ENCODE data around the gene CLIP4.
A peak's percentile ranks its signal among the peaks of the same experiment; 100 is the strongest.

CLIP4 gene

DNA sequence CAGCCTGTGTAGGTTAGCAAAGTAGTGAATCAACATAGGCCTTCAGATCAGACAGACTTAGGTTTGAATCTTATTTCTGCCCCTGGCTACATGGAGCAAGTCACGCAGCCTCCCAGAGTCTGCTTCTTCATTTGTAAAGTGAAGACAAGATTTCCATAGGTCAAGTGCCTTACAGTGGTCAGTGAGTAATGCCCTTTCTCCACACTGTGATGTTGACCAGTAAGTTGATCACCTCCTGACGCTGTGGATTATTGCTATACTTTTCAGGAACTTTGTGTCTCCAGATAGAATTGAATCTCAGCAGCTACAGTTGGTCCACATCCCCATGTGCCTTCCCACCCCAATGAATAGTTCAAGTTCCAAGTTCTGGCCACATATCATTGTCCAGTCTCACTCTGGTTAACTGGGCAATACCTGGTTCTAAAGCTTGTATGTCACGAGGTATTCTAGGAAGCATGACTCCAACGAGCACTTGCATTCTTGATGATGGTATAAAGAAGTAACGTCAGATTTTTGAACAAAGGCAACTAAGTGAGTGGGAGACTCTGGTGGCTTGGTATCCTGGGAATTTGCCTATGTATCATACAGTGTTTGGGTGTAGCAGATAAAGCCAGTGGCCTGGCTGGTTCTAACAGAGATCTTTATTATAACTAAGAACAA is 2.1 kb upstream of the CLIP4 start:
- H3K27me3 Mint-ChIP-seq (ENCODE audit: low read depth) = peaks cover 19% of the 10 kb centered on the region
- H3K27ac Mint-ChIP-seq = peak overlapping the region in 1 of 3 experiments; percentile 89
- no peaks in the 10 kb centered on the region for H3K36me3 Mint-ChIP-seq (ENCODE audit: low read depth)
- peak overlapping the region; percentile 87 to 96 (median 94) for H3K4me3 Mint-ChIP-seq
- H3K4me1 Mint-ChIP-seq = peaks cover 36% of the 10 kb centered on the region
- TF ChIP-seq, protein P1, sequence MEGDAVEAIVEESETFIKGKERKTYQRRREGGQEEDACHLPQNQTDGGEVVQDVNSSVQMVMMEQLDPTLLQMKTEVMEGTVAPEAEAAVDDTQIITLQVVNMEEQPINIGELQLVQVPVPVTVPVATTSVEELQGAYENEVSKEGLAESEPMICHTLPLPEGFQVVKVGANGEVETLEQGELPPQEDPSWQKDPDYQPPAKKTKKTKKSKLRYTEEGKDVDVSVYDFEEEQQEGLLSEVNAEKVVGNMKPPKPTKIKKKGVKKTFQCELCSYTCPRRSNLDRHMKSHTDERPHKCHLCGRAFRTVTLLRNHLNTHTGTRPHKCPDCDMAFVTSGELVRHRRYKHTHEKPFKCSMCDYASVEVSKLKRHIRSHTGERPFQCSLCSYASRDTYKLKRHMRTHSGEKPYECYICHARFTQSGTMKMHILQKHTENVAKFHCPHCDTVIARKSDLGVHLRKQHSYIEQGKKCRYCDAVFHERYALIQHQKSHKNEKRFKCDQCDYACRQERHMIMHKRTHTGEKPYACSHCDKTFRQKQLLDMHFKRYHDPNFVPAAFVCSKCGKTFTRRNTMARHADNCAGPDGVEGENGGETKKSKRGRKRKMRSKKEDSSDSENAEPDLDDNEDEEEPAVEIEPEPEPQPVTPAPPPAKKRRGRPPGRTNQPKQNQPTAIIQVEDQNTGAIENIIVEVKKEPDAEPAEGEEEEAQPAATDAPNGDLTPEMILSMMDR (IDR thresholded peaks at IDR 0.05; ENCODE audit: unreplicated experiment in 3 of 3) = no peak
- H3K9me3 Mint-ChIP-seq = no peaks in the 10 kb centered on the region

DNA sequence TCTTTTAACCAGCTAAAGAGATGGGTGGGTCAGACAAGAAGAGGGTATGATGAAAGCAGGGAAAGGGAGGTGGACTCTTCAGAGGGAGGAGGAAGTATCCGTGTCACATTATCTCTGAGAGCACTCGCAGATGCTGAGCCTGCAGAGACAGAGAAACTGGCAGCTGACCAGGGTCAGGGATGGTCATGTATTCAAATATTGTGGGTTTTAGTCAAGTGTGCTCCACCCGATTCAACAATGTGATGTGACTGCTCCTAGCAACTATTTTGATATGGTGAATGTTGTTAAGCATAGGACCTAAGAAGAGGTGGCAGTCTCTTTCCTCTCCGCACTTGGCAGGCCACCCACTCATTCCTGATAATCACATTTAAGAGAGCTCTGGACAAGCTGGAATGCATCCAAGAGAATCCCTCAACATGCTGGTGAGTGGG is 1.3 kb upstream of the CLIP4 start:
- H3K27ac Mint-ChIP-seq = peak overlapping the region; percentile 82 to 97 (median 89)
- peak overlapping the region; percentile 87 to 96 (median 94) for H3K4me3 Mint-ChIP-seq
- H3K36me3 Mint-ChIP-seq (ENCODE audit: low read depth) = no peaks in the 10 kb centered on the region
- H3K4me1 Mint-ChIP-seq = peaks cover 36% of the 10 kb centered on the region
- H3K9me3 Mint-ChIP-seq = no peaks in the 10 kb centered on the region
- TF ChIP-seq, protein P1 (IDR thresholded peaks at IDR 0.05; ENCODE audit: unreplicated experiment in 3 of 3) = no peak
- H3K27me3 Mint-ChIP-seq (ENCODE audit: low read depth) = peaks cover 19% of the 10 kb centered on the region

DNA sequence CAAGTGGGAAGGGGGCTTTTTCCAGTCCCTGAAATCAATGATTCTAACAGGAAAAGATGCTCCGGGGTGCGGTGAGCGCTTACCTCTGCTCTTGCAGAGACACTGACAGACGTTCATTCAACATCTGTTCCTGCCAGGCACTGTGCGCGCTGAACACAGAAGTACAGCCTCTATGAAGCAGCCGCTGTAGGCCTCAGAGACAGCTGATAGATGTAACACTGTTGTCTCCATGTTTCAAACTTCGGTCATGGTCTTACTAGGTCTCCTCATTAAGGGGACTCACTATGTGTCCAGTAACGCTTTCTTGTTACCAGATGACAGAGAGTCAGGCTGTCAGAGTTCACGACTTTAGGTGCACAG is 649 bp upstream of the CLIP4 start:
- H3K4me3 Mint-ChIP-seq = peak overlapping the region; percentile 87 to 96 (median 94)
- H3K27me3 Mint-ChIP-seq (ENCODE audit: low read depth) = peaks cover 19% of the 10 kb centered on the region
- peaks cover 36% of the 10 kb centered on the region for H3K4me1 Mint-ChIP-seq
- H3K9me3 Mint-ChIP-seq = no peaks in the 10 kb centered on the region
- TF ChIP-seq, protein P1 (IDR thresholded peaks at IDR 0.05; ENCODE audit: unreplicated experiment in 3 of 3) = no peak
- H3K27ac Mint-ChIP-seq = peak overlapping the region; percentile 82 to 97 (median 89)
- no peaks in the 10 kb centered on the region for H3K36me3 Mint-ChIP-seq (ENCODE audit: low read depth)

DNA sequence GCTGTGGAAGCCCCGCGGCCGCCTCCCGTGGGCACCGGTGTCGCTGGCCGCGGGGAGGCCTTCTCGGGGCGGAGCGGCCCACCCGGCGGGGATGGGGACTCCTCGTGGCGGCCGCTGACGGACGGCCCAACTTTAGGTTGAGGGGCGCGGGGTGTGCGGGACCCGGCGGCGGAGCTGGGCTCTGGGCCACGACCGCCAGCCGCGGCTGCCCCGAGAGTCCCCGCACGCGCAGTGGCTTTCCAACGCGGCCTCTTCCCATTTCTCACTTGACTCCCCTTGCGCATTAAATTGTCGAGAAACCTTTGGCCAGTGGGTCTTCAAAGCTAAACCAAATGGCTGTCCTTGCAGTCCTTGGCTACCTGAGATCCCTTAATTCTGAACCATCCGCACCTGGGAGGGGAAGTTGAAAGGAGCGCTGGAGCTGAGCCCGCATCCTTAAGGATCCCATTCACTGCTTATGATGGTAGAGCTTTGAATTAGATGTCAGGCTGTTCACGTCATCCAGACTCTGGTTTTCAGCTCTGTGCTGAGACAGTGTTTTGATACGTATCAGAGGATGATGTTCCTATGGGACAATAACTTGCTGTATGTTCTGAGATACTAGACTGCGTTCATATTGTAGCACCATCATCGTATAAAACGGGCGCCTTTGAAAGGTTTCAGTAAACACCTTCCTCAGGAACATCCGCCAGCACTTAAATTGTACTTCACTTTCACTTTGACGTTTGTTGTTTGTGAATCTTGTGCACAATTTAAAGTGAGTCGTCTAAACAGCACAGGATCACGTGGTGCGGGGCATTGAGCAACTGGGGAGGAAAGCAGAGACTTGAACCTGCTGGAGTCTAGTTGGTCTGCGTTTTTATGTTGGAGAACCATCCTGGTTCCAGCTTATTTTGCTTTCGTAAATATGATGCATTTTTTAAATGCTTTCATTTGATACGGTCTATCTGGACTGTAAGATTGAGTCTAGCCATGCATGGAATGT is 874 bp downstream of the CLIP4 start:
- peak overlapping the region; percentile 88 to 97 (median 94) for H3K4me3 Mint-ChIP-seq
- TF ChIP-seq, protein P1 (IDR thresholded peaks at IDR 0.05; ENCODE audit: unreplicated experiment in 3 of 3) = no peak
- H3K36me3 Mint-ChIP-seq (ENCODE audit: low read depth) = no peaks in the 10 kb centered on the region
- H3K27ac Mint-ChIP-seq = peak overlapping the region; percentile 70 to 95 (median 92)
- H3K27me3 Mint-ChIP-seq (ENCODE audit: low read depth) = peaks cover 13% of the 10 kb centered on the region
- no peaks in the 10 kb centered on the region for H3K9me3 Mint-ChIP-seq
- peaks cover 36% of the 10 kb centered on the region for H3K4me1 Mint-ChIP-seq

DNA sequence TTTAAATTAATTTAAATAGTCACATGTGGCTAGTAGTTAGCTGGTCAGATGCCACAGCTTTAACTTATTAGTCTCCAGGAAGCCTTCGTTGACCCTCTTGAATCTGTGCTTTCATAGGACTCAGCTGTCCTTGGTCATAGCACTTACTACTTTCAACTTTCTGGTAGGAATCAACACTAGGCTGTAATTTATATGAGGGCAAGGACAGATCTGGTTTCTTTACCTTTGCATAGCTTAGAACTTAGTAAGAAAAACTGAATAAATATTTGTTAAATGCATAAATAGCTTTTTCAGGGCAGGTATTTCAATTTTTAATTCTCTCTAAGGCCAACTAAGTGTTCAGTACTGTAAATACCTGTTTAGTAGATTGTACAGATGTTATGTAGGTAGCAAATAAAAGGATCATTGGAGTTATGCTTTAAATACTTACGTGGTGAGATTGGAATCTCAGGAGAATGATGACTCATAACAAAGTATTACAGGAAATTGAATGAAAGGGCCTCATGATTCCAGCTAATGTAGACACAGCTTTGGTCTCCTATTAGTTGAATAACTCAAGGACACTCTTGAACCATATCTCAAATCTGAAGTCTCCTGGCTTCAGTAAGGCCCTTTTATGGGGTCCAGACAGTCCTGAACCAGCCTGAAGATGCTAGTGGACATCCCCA is 2.6 kb downstream of the CLIP4 start:
- TF ChIP-seq, protein P1 (IDR thresholded peaks at IDR 0.05; ENCODE audit: unreplicated experiment in 3 of 3) = no peak
- H3K36me3 Mint-ChIP-seq (ENCODE audit: low read depth) = peaks cover 8% of the 10 kb centered on the region
- H3K4me1 Mint-ChIP-seq = peaks cover 36% of the 10 kb centered on the region
- peak overlapping the region in 1 of 3 experiments; percentile 47 for H3K27ac Mint-ChIP-seq
- peaks cover 13% of the 10 kb centered on the region for H3K27me3 Mint-ChIP-seq (ENCODE audit: low read depth)
- peak overlapping the region; percentile 8 to 97 (median 53) for H3K4me3 Mint-ChIP-seq
- H3K9me3 Mint-ChIP-seq = no peaks in the 10 kb centered on the region
